B cell (primary cell): ENCODE results near the gene TTC23. TPM values are rescaled to one million over a fixed set of nuclear protein-coding genes. Genes with fewer than 3 reads are reported as not detected.

ENCODE experiments used
- ATAC-seq: fragments of 200-7000 bp; cut with Tn5 transposase; one replicate; pipeline ENCODE4 v1.10.0; 2021; ENCODE audit warnings: low read depth, mild to moderate bottlenecking, moderate number of reproducible peaks, moderate library complexity
- CTCF ChIA-PET: fragments of 350-600 bp; sonication (Branson Sonifier 250); formaldehyde crosslinking; loops from one replicate; lab custom pipeline; 2021; ENCODE audit warnings: antibody characterized with exemption, inconsistent platforms; lab: Charles Lee
- POLR2A ChIA-PET: fragments of 350-600 bp; sonication (Branson Sonifier 250); formaldehyde crosslinking; loops from one replicate; lab custom pipeline; 2021; ENCODE audit warnings: antibody characterized with exemption; lab: Charles Lee
- DNase-seq: peaks from one replicate; pipeline ENCODE4 v3.0.0; 2013
- H2AFZ ChIP-seq: 2 replicates; pipeline ENCODE4 v1.6.1; 2012; ENCODE audit warnings: mild to moderate bottlenecking, low read depth, low read length; ENCODE audit not compliant: insufficient read depth, poor library complexity, severe bottlenecking
- H3K27ac ChIP-seq, 2 donors: 1 replicate in 1 of 2; 2 replicates in 1 of 2; pipeline ENCODE4 v1.5.1; 2012 to 2013; ENCODE audit warnings: low read length in 2 of 2, mild to moderate bottlenecking in 2 of 2, moderate library complexity in 1 of 2
- H3K27me3 ChIP-seq, 4 experiments: fragments of 200-600 bp in 1 of 4; sonication (generic) in 1 of 4; replicated peaks in 1 of 4; 1 replicate in 2 of 4; 2 replicates in 2 of 4; pipeline versions ENCODE4 v1.6.1 to v1.7.0; 2013 to 2016; ENCODE audit warnings: low read length in 3 of 4, mild to moderate bottlenecking in 2 of 4, mixed read lengths in 1 of 4, moderate library complexity in 1 of 4; ENCODE audit not compliant: insufficient read depth in 4 of 4, control insufficient read depth in 3 of 4; ENCODE audit errors: control extremely low read depth in 1 of 4
- H3K36me3 ChIP-seq, 2 experiments: replicated peaks in 1 of 2; 1 replicate in 1 of 2; 2 replicates in 1 of 2; pipeline versions ENCODE4 v1.6.1 to v1.7.1; 2013; ENCODE audit warnings: low read length in 1 of 2; ENCODE audit not compliant: insufficient read depth in 2 of 2, control insufficient read depth in 1 of 2; ENCODE audit errors: control extremely low read depth in 1 of 2, extremely low read depth in 1 of 2
- H3K4me1 ChIP-seq, 2 donors: fragments of 200-600 bp in 1 of 2; sonication (generic) in 1 of 2; 1 replicate in 1 of 2; 2 replicates in 1 of 2; pipeline versions ENCODE4 v1.5.1 to v1.6.1; 2013 to 2017; ENCODE audit warnings: low read length in 2 of 2; ENCODE audit not compliant: control insufficient read depth in 2 of 2, insufficient read depth in 2 of 2
- H3K4me2 ChIP-seq: replicated peaks from 2 replicates; pipeline ENCODE3; 2012; ENCODE audit warnings: mild to moderate bottlenecking, low read depth, low read length; ENCODE audit not compliant: poor library complexity, severe bottlenecking
- H3K4me3 ChIP-seq, 5 experiments: fragments of 200-600 bp in 1 of 5; sonication (generic) in 1 of 5; 1 replicate in 3 of 5; 2 replicates in 2 of 5; pipeline versions ENCODE4 v1.5.1 to v1.7.0; 2011 to 2016; ENCODE audit warnings: low read length in 4 of 5, mild to moderate bottlenecking in 4 of 5, low read depth in 2 of 5, control low read depth in 1 of 5, moderate library complexity in 1 of 5; ENCODE audit not compliant: insufficient read depth in 1 of 5; ENCODE audit errors: control extremely low read depth in 1 of 5, extremely low read depth in 1 of 5
- H3K79me2 ChIP-seq: fragments of 200-600 bp; sonication (generic); one replicate; pipeline ENCODE4 v1.6.0; 2016; ENCODE audit warnings: low read length; ENCODE audit not compliant: control insufficient read depth, insufficient read depth
- H3K9ac ChIP-seq: fragments of 200-600 bp; sonication (generic); 2 replicates; pipeline ENCODE4 v1.6.1; 2017; ENCODE audit warnings: mild to moderate bottlenecking, low read length, moderate library complexity
- H3K9me3 ChIP-seq, 3 donors: one replicate each; pipeline versions ENCODE4 v1.6.1 to v1.7.1; 2013; ENCODE audit warnings: low read length in 2 of 3; ENCODE audit not compliant: control insufficient read depth in 2 of 3, insufficient read depth in 1 of 3; ENCODE audit errors: control extremely low read depth in 1 of 3
- H4K20me1 ChIP-seq: 2 replicates; pipeline ENCODE4 v1.6.0; 2012; ENCODE audit warnings: mild to moderate bottlenecking, low read length; ENCODE audit not compliant: insufficient read depth, control insufficient read depth, poor library complexity, severe bottlenecking
- H3K27ac Mint-ChIP-seq: one replicate; pipeline ENCODE4 v1.8.0; 2021; ENCODE audit warnings: mixed read lengths
- H3K27me3 Mint-ChIP-seq: one replicate; pipeline ENCODE4 v1.8.0; 2021; ENCODE audit warnings: mixed read lengths
- H3K4me1 Mint-ChIP-seq: one replicate; pipeline ENCODE4 v1.8.0; 2021; ENCODE audit warnings: mixed read lengths
- H3K4me3 Mint-ChIP-seq: one replicate; pipeline ENCODE4 v1.8.0; 2021; ENCODE audit warnings: mixed read lengths
- H3K9me3 Mint-ChIP-seq: one replicate; pipeline ENCODE4 v1.8.0; 2022; ENCODE audit warnings: mixed read lengths; ENCODE audit not compliant: insufficient read depth
- EZH2 ChIP-seq: IDR thresholded peaks from 2 replicates; pipeline ENCODE4 v1.6.1; 2012; ENCODE audit warnings: borderline replicate concordance, low read depth, mild to moderate bottlenecking, moderate library complexity, low read length; ENCODE audit not compliant: insufficient read depth, poor library complexity, severe bottlenecking
- WGBS: methylation state at CpG from one replicate; pipeline ENCODE4 v1.1.5; 2013; ENCODE audit warnings: missing lambda C conversion rate; ENCODE audit not compliant: insufficient coverage; 5-methylcytosine and 5-hydroxymethylcytosine counted together
- intact Hi-C: fragments of 100-400 bp; cut with micrococcal nuclease; formaldehyde crosslinking; loops from one replicate; pipeline ENCODE4 v1.10.0; 2022
- polyA plus RNA-seq: library from polyadenylated mRNA; depleted of rRNA; stranded (reverse); fragments of >200 nt; gene quantifications from 2 replicates; pipeline ENCODE4 v1.2.3, GENCODE V29; 2012
- total RNA-seq, 2 donors: library from RNA; stranded (reverse); fragments of 120-200 nt in 1 of 2; gene quantifications; 1 replicate in 1 of 2; 2 replicates in 1 of 2; pipeline versions ENCODE4 v1.2.3 to v1.2.4, GENCODE V29; 2013 to 2022
- TF ChIP-seq, protein P1 (sequence below): fragments of 200-600 bp; IDR thresholded peaks from one replicate; pipeline ENCODE4 v1.8.0; 2022; ENCODE audit warnings: antibody characterized with exemption, mild to moderate bottlenecking

The TTC23 gene
- total and polyA plus RNA-seq, 2 donors (not counting 1 experiment from before 2014, with no cell fraction given): 0.15 to 1.9 TPM

DNA sequence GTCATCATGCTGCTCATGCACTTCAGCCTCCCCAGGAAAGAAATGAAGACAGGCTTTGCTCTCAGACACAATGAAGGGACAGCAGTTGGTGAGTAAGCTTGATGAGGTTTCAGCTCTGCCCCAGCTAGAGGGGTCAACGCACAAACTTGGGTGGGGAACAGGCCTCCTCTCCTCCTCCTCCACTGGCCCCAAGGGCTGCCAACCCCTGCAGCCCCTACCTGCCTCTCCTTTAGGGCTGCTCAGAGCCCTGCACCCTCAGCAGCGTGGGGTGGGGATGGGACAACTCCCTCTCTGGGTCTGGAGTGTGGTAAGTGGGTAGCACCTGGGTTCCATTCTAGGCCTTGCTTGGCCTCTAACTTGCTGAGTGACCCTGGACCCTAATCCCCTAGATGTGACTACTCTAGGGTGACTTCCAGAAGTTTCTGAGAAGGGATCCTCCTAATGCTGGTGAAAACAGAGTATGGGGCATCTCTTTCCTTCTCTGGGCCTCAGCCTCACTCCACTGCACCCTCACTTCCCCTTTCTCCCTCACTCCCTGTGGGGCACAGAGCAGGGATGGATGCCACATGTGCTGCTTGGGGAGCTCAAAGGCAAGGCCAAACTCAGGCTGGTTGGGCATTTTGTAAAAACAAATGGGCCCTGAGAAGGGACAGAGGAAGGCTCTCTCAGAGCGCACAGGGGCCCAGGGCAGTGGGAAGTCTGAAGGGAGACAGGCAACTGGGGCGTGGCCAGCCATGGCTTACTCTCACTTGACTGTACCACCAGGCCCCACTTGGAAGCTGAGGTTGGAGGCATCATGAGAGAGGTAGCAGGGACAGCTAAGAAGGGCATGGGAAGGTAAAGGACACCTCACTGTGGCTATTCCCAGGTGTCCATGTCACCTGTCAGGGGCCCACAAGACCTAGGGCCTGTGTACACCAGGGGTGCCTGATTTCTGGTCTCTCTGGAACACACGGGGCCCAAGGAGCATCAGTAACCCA, 80.5 kb downstream of the TTC23 start:
- H3K79me2 ChIP-seq: no peaks in the 10 kb centered on the region
- intact Hi-C loops: no loop called here
- H3K4me2 ChIP-seq: no peak overlapping the region
- Mint-ChIP-seq H3K27me3 (no peaks in the 10 kb centered on the region), H3K27ac (no peak overlapping the region), H3K9me3 (no peaks in the 10 kb centered on the region), H3K4me1 (peaks cover 22% of the 10 kb centered on the region), H3K4me3 (no peak overlapping the region)
- no peaks in the 10 kb centered on the region for H3K36me3 ChIP-seq
- DNase-seq (peak; percentile 8), ATAC-seq (no peak)
- no peaks in the 10 kb centered on the region for H4K20me1 ChIP-seq
- no peak overlapping the region for H2AFZ ChIP-seq
- ChIA-PET POLR2A (no interaction called here), CTCF (no interaction called here)
- no peaks in the 10 kb centered on the region for H3K9me3 ChIP-seq
- no peak overlapping the region for H3K9ac ChIP-seq
- H3K27me3 ChIP-seq: no peaks in the 10 kb centered on the region
- H3K27ac ChIP-seq: no peak overlapping the region
- WGBS: 90% methylated on average over 3 of the region's 5 CpGs
- no peak overlapping the region for H3K4me3 ChIP-seq
- TF ChIP-seq, protein P1, sequence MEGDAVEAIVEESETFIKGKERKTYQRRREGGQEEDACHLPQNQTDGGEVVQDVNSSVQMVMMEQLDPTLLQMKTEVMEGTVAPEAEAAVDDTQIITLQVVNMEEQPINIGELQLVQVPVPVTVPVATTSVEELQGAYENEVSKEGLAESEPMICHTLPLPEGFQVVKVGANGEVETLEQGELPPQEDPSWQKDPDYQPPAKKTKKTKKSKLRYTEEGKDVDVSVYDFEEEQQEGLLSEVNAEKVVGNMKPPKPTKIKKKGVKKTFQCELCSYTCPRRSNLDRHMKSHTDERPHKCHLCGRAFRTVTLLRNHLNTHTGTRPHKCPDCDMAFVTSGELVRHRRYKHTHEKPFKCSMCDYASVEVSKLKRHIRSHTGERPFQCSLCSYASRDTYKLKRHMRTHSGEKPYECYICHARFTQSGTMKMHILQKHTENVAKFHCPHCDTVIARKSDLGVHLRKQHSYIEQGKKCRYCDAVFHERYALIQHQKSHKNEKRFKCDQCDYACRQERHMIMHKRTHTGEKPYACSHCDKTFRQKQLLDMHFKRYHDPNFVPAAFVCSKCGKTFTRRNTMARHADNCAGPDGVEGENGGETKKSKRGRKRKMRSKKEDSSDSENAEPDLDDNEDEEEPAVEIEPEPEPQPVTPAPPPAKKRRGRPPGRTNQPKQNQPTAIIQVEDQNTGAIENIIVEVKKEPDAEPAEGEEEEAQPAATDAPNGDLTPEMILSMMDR: no peak
- TF ChIP-seq EZH2: no peak
- H3K4me1 ChIP-seq: peaks cover 12 to 13% of the 10 kb centered on the region in 2 donors

GRCh38 chr15:99167640-99168039, 81.7 kb downstream of the TTC23 start:
- H3K4me1 Mint-ChIP-seq: peaks cover 29% of the 10 kb centered on the region
- WGBS: 7% methylated on average over 4 of the region's 6 CpGs
- TF ChIP-seq, protein P1: no peak
- no peak for TF ChIP-seq EZH2
- no peaks in the 10 kb centered on the region for H3K27me3 Mint-ChIP-seq
- no peak overlapping the region for H3K9ac ChIP-seq
- no peaks in the 10 kb centered on the region for H3K36me3 ChIP-seq
- peak; percentile 20 for DNase-seq
- H4K20me1 ChIP-seq: no peaks in the 10 kb centered on the region
- POLR2A ChIA-PET: no interaction called here
- CTCF ChIA-PET: no interaction called here
- no peaks in the 10 kb centered on the region for H3K9me3 ChIP-seq
- no peak overlapping the region for H3K4me2 ChIP-seq
- no peaks in the 10 kb centered on the region for H3K9me3 Mint-ChIP-seq
- intact Hi-C loops: no loop called here
- H3K27me3 ChIP-seq: no peaks in the 10 kb centered on the region
- no peak overlapping the region for H3K27ac ChIP-seq
- H2AFZ ChIP-seq: peak overlapping the region; percentile 18
- no peak overlapping the region for H3K27ac Mint-ChIP-seq
- H3K4me3 ChIP-seq: no peak overlapping the region
- peaks cover 12 to 18% of the 10 kb centered on the region in 2 donors for H3K4me1 ChIP-seq
- H3K4me3 Mint-ChIP-seq: no peak overlapping the region
- ATAC-seq: no peak
- no peaks in the 10 kb centered on the region for H3K79me2 ChIP-seq
